Measurements from ENCODE around the gene SYNDIG1L. TPM values are rescaled to one million over a fixed set of nuclear protein-coding genes. Genes with fewer than 3 reads are reported as not detected.

Gene SYNDIG1L
- total and polyA plus RNA-seq, 2 of the 4 experiments (the other 2 are of a cell fraction), result not detected

DNA sequence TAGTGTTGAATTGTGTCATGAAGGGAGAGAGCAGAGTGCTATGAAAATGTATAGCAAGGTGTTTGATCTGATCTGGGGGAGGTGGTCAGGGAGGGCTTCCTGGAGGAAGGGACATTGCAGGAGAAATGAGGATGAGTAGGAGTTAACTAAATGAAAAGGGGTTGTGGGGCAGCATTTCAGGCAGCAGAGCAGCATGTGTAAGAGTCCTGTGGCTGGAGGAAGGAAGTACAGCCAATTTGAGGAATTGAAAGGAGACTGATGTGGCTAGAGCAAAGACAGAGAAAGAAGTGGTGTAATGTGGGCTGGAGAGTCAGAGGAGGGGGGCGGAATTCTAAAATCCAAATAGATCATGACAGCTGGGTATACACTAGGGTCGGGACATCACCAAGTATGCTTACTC, 46.6 kb upstream of the SYNDIG1L start:
- Histone ChIP-seq H3K9me1 (ENCODE audit: insufficient read depth, low read length) (peaks cover 10% of the 10 kb centered on the region; the same call in 1 of the 2 replicates), H2BK15ac (ENCODE audit: low read depth, low read length) (no peak overlapping the region), H4K91ac (ENCODE audit: insufficient read depth, low read depth, low read length) (no peak overlapping the region), H2AK5ac (ENCODE audit: low read depth, low read length) (no peak overlapping the region), H3K23ac (ENCODE audit: low read depth, low read length) (no peak overlapping the region), H3K27me3 (ENCODE audit: control insufficient read depth, insufficient read depth, low read length) (peaks cover 11% of the 10 kb centered on the region; the same call in 1 of the 2 replicates), H3K14ac (replicated peaks; ENCODE audit: low read depth, low read length) (no peak overlapping the region), H4K20me1 (ENCODE audit: insufficient read depth, low read length) (no peaks in the 10 kb centered on the region), H3K4me2 (ENCODE audit: low read depth, low read length) (no peak overlapping the region), H3K79me1 (ENCODE audit: low read depth in 1 of 2, low read length in 2 of 2) (no peaks in the 10 kb centered on the region), H3K4me3 (ENCODE audit: insufficient read depth, low read depth, low read length) (no peak overlapping the region), H4K5ac (ENCODE audit: low read depth, low read length) (no peak overlapping the region), H3K9ac (ENCODE audit: low read depth, low read length) (no peak overlapping the region), H2AFZ (replicated peaks; ENCODE audit: low read length, poor library complexity) (no peak overlapping the region), H2BK20ac (ENCODE audit: low read depth, low read length) (no peak overlapping the region), H4K8ac (ENCODE audit: low read depth in 2 of 2, low read length in 2 of 2) (no peak overlapping the region), H2BK120ac (ENCODE audit: low read depth, low read length) (no peak overlapping the region), H3K9me3 (ENCODE audit: control insufficient read depth, insufficient read depth, low read length) (no peaks in the 10 kb centered on the region), H3K36me3 (ENCODE audit: control insufficient read depth, insufficient read depth, low read length) (no peaks in the 10 kb centered on the region; the same call in 1 of the 2 replicates), H3K27ac (ENCODE audit: insufficient read depth, low read length) (no peak overlapping the region), H2BK5ac (ENCODE audit: low read depth, low read length, poor library complexity, severe bottlenecking) (no peak overlapping the region), H2AK9ac (replicated peaks; ENCODE audit: low read depth, low read length, poor library complexity) (no peak overlapping the region), H3K4me1 (ENCODE audit: control insufficient read depth, insufficient read depth, low read length) (peaks cover 7% of the 10 kb centered on the region), H3K56ac (ENCODE audit: extremely low read depth, insufficient read depth, low read length) (no peak overlapping the region), H3K18ac (ENCODE audit: low read depth, low read length) (no peak overlapping the region), H3K4ac (ENCODE audit: low read depth, low read length) (no peak overlapping the region)
- no peak for ATAC-seq (ENCODE audit: low read depth)
- TF ChIP-seq FOS (IDR thresholded peaks at IDR 0.05; ENCODE audit: low read depth, low read length) (no peak), MXI1 (IDR thresholded peaks at IDR 0.05; ENCODE audit: borderline replicate concordance, low read depth, low read length) (no peak), CEBPB (IDR thresholded peaks at IDR 0.05; ENCODE audit: low read depth, low read length) (no peak), CHD1 (IDR thresholded peaks at IDR 0.05; ENCODE audit: low read depth, low read length) (no peak), POLR2A (IDR thresholded peaks at IDR 0.05; ENCODE audit: low read depth, low read length) (no peak), RCOR1 (IDR thresholded peaks at IDR 0.05; ENCODE audit: insufficient replicate concordance, low read length) (no peak), NFE2L2 (IDR thresholded peaks at IDR 0.05; ENCODE audit: low read depth, low read length) (no peak), RAD21 (IDR thresholded peaks at IDR 0.05; ENCODE audit: low read length) (no peak), MAFK (IDR thresholded peaks at IDR 0.05; ENCODE audit: low read depth, low read length) (no peak), BHLHE40 (IDR thresholded peaks at IDR 0.05; ENCODE audit: low read depth, low read length) (no peak), MAZ (IDR thresholded peaks at IDR 0.05; ENCODE audit: borderline replicate concordance, low read depth, low read length) (no peak), RFX5 (IDR thresholded peaks at IDR 0.05; ENCODE audit: low read depth, low read length) (no peak), SMC3 (IDR thresholded peaks at IDR 0.05; ENCODE audit: low read depth, low read length) (no peak)
- TF ChIP-seq, protein P1, sequence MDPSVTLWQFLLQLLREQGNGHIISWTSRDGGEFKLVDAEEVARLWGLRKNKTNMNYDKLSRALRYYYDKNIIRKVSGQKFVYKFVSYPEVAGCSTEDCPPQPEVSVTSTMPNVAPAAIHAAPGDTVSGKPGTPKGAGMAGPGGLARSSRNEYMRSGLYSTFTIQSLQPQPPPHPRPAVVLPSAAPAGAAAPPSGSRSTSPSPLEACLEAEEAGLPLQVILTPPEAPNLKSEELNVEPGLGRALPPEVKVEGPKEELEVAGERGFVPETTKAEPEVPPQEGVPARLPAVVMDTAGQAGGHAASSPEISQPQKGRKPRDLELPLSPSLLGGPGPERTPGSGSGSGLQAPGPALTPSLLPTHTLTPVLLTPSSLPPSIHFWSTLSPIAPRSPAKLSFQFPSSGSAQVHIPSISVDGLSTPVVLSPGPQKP (IDR thresholded peaks at IDR 0.05; ENCODE audit: borderline replicate concordance, low read depth, low read length), result no peak
- TF ChIP-seq, protein P2, sequence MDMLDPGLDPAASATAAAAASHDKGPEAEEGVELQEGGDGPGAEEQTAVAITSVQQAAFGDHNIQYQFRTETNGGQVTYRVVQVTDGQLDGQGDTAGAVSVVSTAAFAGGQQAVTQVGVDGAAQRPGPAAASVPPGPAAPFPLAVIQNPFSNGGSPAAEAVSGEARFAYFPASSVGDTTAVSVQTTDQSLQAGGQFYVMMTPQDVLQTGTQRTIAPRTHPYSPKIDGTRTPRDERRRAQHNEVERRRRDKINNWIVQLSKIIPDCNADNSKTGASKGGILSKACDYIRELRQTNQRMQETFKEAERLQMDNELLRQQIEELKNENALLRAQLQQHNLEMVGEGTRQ (IDR thresholded peaks at IDR 0.05; ENCODE audit: low read depth, low read length), result no peak
- TF ChIP-seq, protein P3, sequence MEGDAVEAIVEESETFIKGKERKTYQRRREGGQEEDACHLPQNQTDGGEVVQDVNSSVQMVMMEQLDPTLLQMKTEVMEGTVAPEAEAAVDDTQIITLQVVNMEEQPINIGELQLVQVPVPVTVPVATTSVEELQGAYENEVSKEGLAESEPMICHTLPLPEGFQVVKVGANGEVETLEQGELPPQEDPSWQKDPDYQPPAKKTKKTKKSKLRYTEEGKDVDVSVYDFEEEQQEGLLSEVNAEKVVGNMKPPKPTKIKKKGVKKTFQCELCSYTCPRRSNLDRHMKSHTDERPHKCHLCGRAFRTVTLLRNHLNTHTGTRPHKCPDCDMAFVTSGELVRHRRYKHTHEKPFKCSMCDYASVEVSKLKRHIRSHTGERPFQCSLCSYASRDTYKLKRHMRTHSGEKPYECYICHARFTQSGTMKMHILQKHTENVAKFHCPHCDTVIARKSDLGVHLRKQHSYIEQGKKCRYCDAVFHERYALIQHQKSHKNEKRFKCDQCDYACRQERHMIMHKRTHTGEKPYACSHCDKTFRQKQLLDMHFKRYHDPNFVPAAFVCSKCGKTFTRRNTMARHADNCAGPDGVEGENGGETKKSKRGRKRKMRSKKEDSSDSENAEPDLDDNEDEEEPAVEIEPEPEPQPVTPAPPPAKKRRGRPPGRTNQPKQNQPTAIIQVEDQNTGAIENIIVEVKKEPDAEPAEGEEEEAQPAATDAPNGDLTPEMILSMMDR (conservative IDR thresholded peaks at IDR 0.05; ENCODE audit: low read depth, low read length), result no peak
- DNase-seq, result no peak
- in situ Hi-C loops (cut with MboI; ENCODE audit: low sequenced_read_pairs), result loop anchor here (5.0 kb wide), 1 partner anchor 110 kb away; no protein-coding TSS in a partner anchor
- dilution Hi-C loops (cut with HindIII; ENCODE audit: low sequenced_read_pairs, unreplicated experiment), result no loop called here
- intact Hi-C loops (cut with micrococcal nuclease), result loop anchor here (10.0 kb wide), 1 partner anchor 358 kb away; no protein-coding TSS in a partner anchor
- CTCF ChIA-PET, result no interaction called here
- WGBS, 2 experiments (ENCODE audit: extremely low coverage in 2 of 2, insufficient read length in 1 of 2), result no CpG with 5 or more reads among the region's 2 CpGs
- POLR2A ChIA-PET (ENCODE audit: unreplicated experiment), result no interaction called here
- BruUV-seq (replicated peaks), result no TSS peak
